Thymus (tissue), 14 donors: ENCODE measurements around the gene PSMA3. TPM values are rescaled to one million over a fixed set of nuclear protein-coding genes. Genes with fewer than 3 reads are reported as not detected.

Source experiments
- DNase-seq, 9 donors: peaks; one replicate each; pipeline ENCODE4 v3.0.0-alpha.2; 2013; ENCODE audit warnings: low spot score in 9 of 9, low read depth in 6 of 9, missing footprints in 1 of 9
- H3K27ac ChIP-seq, 2 donors: one replicate each; pipeline ENCODE4 v1.5.1; 2013; ENCODE audit warnings: control low read depth in 1 of 2, low read depth in 1 of 2, low read length in 1 of 2, mild to moderate bottlenecking in 1 of 2, moderate library complexity in 1 of 2
- H3K27me3 ChIP-seq, 2 donors: one replicate each; pipeline ENCODE4 v1.5.1; 2013; ENCODE audit warnings: low read length in 1 of 2; ENCODE audit not compliant: control insufficient read depth in 2 of 2, insufficient read depth in 1 of 2
- H3K36me3 ChIP-seq, 2 donors: one replicate each; pipeline ENCODE4 v1.5.1; 2013; ENCODE audit warnings: low read length in 1 of 2, mild to moderate bottlenecking in 1 of 2, moderate library complexity in 1 of 2; ENCODE audit not compliant: control insufficient read depth in 2 of 2, insufficient read depth in 2 of 2
- H3K4me1 ChIP-seq, 2 donors: one replicate each; pipeline ENCODE4 v1.5.1; 2013; ENCODE audit warnings: low read length in 2 of 2; ENCODE audit not compliant: control insufficient read depth in 2 of 2, insufficient read depth in 2 of 2
- H3K4me3 ChIP-seq, 2 donors: one replicate each; pipeline ENCODE4 v1.5.1; 2013; ENCODE audit warnings: low read length in 2 of 2, control low read depth in 1 of 2, mild to moderate bottlenecking in 1 of 2
- H3K9me3 ChIP-seq, 2 donors: one replicate each; pipeline ENCODE4 v1.5.1; 2013; ENCODE audit warnings: low read length in 1 of 2, mild to moderate bottlenecking in 1 of 2; ENCODE audit not compliant: control insufficient read depth in 2 of 2, insufficient read depth in 1 of 2
- WGBS: extraction: QIAGEN DNeasy Blood & Tissue Kit; methylation state at CpG from one replicate; pipeline ENCODE4 v1.1.7; 2013; 5-methylcytosine and 5-hydroxymethylcytosine counted together
- long read RNA-seq, 10 donors: transcript quantifications; one replicate each; lab custom pipeline, GENCODE V29; 2026
- polyA plus RNA-seq: library from polyadenylated mRNA; stranded (reverse); fragments of 200-250 nt; gene quantifications from one replicate; pipeline ENCODE4 v1.2.3, GENCODE V29; 2013
- total RNA-seq: library from RNA; stranded (reverse); fragments of 120-200 nt; gene quantifications from one replicate; pipeline ENCODE4 v1.2.4, GENCODE V29; 2013
- donor health status: healthy.

PSMA3 gene
- total RNA-seq (150 TPM), polyA plus RNA-seq (181 TPM)
- long read RNA-seq, donor 1, transcript PSMA3-201 (11 exons, 970 nt), result major isoform, 16 of 20 reads
- long read RNA-seq, donor 1, partial matches to known transcripts, result 0 of 20 reads
- long read RNA-seq, donor 1, other reads (novel, unspliced or antisense), result 0 of 20 reads
- long read RNA-seq, donor 2, result 0 reads
- long read RNA-seq, donor 3, transcript PSMA3-212 (3 exons, 730 nt), result minor isoform, 24 of 434 reads
- long read RNA-seq, donor 3, transcript PSMA3-201 (11 exons, 970 nt), result major isoform, 212 of 434 reads
- long read RNA-seq, donor 3, partial matches to known transcripts, result 166 of 434 reads
- long read RNA-seq, donor 3, other reads (novel, unspliced or antisense), result 28 of 434 reads
- long read RNA-seq, donor 4, transcript PSMA3-212 (3 exons, 730 nt), result minor isoform, 5 of 97 reads
- long read RNA-seq, donor 4, transcript PSMA3-201 (11 exons, 970 nt), result major isoform, 47 of 97 reads
- long read RNA-seq, donor 4, partial matches to known transcripts, result 43 of 97 reads
- long read RNA-seq, donor 4, other reads (novel, unspliced or antisense), result 0 of 97 reads
- long read RNA-seq, donor 5, transcript PSMA3-212 (3 exons, 730 nt), result minor isoform, 20 of 452 reads
- long read RNA-seq, donor 5, transcript PSMA3-201 (11 exons, 970 nt), result major isoform, 226 of 452 reads
- long read RNA-seq, donor 5, partial matches to known transcripts, result 178 of 452 reads
- long read RNA-seq, donor 5, other reads (novel, unspliced or antisense), result 23 of 452 reads
- long read RNA-seq, donor 6, transcript PSMA3-201 (11 exons, 970 nt), result major isoform, 66 of 74 reads
- long read RNA-seq, donor 6, partial matches to known transcripts, result 5 of 74 reads
- long read RNA-seq, donor 6, other reads (novel, unspliced or antisense), result 0 of 74 reads
- long read RNA-seq, donor 7, transcript PSMA3-201 (11 exons, 970 nt), result major isoform, 105 of 154 reads
- long read RNA-seq, donor 7, partial matches to known transcripts, result 36 of 154 reads
- long read RNA-seq, donor 7, other reads (novel, unspliced or antisense), result 8 of 154 reads
- long read RNA-seq, donor 8, transcript PSMA3-201 (11 exons, 970 nt), result major isoform, 29 of 47 reads
- long read RNA-seq, donor 8, partial matches to known transcripts, result 12 of 47 reads
- long read RNA-seq, donor 8, other reads (novel, unspliced or antisense), result 0 of 47 reads
- long read RNA-seq, donor 9, transcript PSMA3-201 (11 exons, 970 nt), result major isoform, 66 of 153 reads
- long read RNA-seq, donor 9, transcript PSMA3-212 (3 exons, 730 nt), result minor isoform, 6 of 153 reads
- long read RNA-seq, donor 9, partial matches to known transcripts, result 80 of 153 reads
- long read RNA-seq, donor 9, other reads (novel, unspliced or antisense), result 0 of 153 reads
- long read RNA-seq, donor 10, transcript PSMA3-201 (11 exons, 970 nt), result major isoform, 94 of 110 reads
- long read RNA-seq, donor 10, partial matches to known transcripts, result 11 of 110 reads
- long read RNA-seq, donor 10, other reads (novel, unspliced or antisense), result 0 of 110 reads

- Histone ChIP-seq H3K9me3 (no peaks in the 10 kb centered on the region), H3K4me1 (no peaks in the 10 kb centered on the region), H3K27ac (peak within 1 kb of the TSS; percentile 93 to 96), H3K27me3 (no peaks in the 10 kb centered on the region), H3K4me3 (peak within 1 kb of the TSS; percentile 57 to 67), H3K36me3 (peaks cover 4 to 6% of the 10 kb centered on the region in 2 donors)
- peak; percentile 91 to 99 (median 96) for DNase-seq
- WGBS, result under 1% methylated on average over 50 of the region's 50 CpGs
Measured at GRCh38 chr14:58244556-58245387, at the start of gene PSMA3. Gene PSMA3, plus strand, starts transcription at chr14:58244843. Its CDS starts 78 bp downstream, at chr14:58244921.

DNA sequence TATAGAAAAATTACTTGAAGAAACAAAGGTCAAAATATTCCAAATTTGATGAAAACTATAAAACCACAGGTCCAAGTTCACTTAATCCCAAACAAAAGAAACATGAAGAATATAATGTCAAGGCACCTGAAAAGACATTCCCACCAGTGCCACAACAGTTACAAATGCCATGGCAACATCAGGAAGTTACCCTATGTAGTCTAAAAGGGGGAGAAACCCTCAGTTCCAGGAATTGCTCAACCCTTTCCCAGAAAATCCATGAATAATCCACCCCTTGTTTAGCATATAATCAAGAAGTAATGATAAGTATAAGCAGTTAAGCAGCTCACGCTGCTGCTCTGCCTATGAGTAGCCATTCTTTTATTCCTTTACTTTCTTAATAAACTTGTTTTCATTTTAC, 48.4 kb upstream of the PSMA3 start:
- DNase-seq, result no peak
- peaks cover 0 to 6% of the 10 kb centered on the region in 2 donors for H3K27me3 ChIP-seq
- WGBS, result 97% methylated on average over 1 of the region's 1 CpG

DNA sequence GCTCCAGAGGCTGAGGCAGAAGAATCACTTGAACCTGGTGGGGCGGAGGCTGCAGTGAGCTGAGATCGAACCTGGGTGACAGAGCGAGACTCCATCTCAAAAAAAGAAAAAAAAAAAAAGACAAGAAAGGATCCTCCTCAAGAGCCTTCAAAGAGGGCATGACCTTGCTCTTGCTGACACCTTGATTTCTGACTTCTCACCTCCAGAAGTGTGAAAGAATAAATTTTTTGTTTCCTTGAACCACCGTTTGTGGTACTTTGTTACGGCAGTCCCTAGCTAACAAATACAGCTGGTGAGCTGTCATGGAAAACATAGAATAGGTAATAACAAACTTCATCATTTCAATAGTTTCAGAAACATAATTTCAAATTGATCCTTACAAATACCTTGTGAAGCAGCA, 46.6 kb upstream of the PSMA3 start:
- 96% methylated on average over 5 of the region's 5 CpGs for WGBS
- DNase-seq, result no peak

More for the DNA sequence above, 48.4 kb upstream of the PSMA3 start:
- Histone ChIP-seq H3K4me3 (no peak overlapping the region), H3K36me3 (no peaks in the 10 kb centered on the region), H3K27ac (no peak overlapping the region), H3K9me3 (no peaks in the 10 kb centered on the region), H3K4me1 (peaks cover 0 to 2% of the 10 kb centered on the region in 2 donors)

DNA sequence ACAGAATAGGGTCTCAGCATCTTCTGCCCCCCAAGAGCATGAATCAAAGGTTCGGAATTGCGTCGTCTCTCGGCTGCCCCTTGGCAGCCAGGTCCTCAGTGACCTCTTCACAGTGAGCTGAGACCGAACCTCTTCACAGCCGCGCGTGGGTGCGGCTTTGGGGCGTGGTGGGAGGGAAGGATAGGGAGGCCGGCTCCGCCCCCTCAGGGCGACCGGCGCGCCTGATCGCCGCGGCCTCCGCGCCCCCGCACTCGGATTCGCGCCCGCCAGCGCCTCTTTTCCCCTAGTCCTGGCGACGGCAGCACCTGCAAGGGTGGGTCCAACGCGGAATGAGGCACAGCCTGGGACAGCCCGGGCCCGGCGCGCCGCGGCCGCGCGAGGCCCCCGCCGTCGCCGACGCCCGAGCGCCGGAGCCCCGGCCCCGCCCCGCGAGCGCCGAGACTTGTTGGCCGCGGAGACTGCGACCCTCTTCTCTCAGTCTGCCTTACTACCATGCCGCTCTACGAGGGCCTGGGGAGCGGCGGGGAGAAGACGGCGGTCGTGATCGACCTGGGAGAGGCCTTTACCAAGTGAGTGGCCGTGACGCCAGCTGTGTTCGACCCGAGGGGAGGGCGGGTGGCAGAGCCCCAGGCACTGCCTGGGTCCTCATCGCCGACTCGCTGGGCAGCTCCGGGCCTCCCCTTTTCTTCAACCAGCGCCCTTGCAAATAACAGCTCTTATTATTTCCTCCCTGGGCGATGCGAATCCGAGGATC, 44.7 kb upstream of the PSMA3 start, which contains the start of gene ACTR10:
Gene ACTR10 (plus strand): TSS at position 424 of the 754 bp plus-strand sequence. CDS start 69 bp downstream, at position 493.
- H3K4me3 ChIP-seq, result peak within 1 kb of the TSS; percentile 87 to 88
- H3K27me3 ChIP-seq, result peaks cover 0 to 3% of the 10 kb centered on the region in 2 donors
- H3K9me3 ChIP-seq, result no peaks in the 10 kb centered on the region
- H3K27ac ChIP-seq, result peak within 1 kb of the TSS; percentile 84 to 98
- H3K4me1 ChIP-seq, result peaks cover 0 to 7% of the 10 kb centered on the region in 2 donors
- WGBS, result under 1% methylated on average over 78 of the region's 78 CpGs
- peaks cover 0 to 3% of the 10 kb centered on the region in 2 donors for H3K36me3 ChIP-seq
- DNase-seq, result peak; percentile 63 to 92 (median 78)

More for the DNA sequence above, 46.6 kb upstream of the PSMA3 start:
- peaks cover 0 to 6% of the 10 kb centered on the region in 2 donors for H3K27me3 ChIP-seq
- H3K4me1 ChIP-seq, result peaks cover 0 to 7% of the 10 kb centered on the region in 2 donors
- peaks cover 0 to 3% of the 10 kb centered on the region in 2 donors for H3K36me3 ChIP-seq
- no peaks in the 10 kb centered on the region for H3K9me3 ChIP-seq
- H3K27ac ChIP-seq, result no peak overlapping the region
- H3K4me3 ChIP-seq, result no peak overlapping the region

DNA sequence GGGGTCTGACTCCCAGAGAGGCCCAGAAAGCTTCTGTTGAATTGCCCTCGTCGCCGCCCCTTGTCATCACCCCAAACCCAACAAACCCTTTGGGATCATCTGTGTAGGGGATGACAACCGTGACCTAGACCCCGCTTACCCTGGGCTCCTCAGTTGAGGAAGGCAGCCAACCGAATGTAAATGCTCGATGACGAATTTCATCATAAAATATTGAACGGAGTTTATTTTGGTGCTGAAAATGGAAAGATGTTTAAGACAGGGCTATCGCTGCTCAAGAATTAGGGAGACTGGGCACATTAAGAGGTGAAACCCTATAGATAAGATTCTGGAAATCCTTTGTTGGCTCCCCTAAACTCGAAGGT, 44.2 kb upstream of the PSMA3 start:
- under 1% methylated on average over 11 of the region's 11 CpGs for WGBS
- peak overlapping the region; percentile 84 to 98 for H3K27ac ChIP-seq
- peaks cover 0 to 3% of the 10 kb centered on the region in 2 donors for H3K27me3 ChIP-seq
- H3K9me3 ChIP-seq, result no peaks in the 10 kb centered on the region
- peak in 1 of 9 donors; percentile 5 for DNase-seq
- H3K4me3 ChIP-seq, result peak overlapping the region; percentile 87 to 88
- H3K36me3 ChIP-seq, result peaks cover 0 to 3% of the 10 kb centered on the region in 2 donors
- peaks cover 0 to 7% of the 10 kb centered on the region in 2 donors for H3K4me1 ChIP-seq

DNA sequence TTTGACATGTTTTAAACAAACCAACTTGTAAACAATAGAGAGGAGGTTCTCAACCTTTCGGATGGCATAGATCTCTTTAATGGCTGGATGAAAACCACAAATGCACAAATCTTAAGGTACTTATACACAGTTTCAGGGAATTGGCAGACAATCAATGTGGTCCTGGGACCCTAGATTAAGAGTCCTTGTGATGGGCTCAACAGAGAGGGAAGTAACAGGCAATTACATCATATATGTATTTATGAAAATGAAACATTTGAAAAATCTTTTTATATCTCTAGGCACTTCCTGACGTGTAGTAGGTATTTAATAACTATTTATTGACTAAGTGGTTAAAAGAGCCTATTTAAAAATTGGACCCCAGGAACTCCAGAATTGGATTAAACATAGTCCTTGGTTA, 43.8 kb upstream of the PSMA3 start:
- WGBS, result 7% methylated on average over 2 of the region's 2 CpGs
- H3K27me3 ChIP-seq, result peaks cover 0 to 3% of the 10 kb centered on the region in 2 donors
- peak in 1 of 9 donors; percentile 2 for DNase-seq
- peak overlapping the region; percentile 87 to 88 for H3K4me3 ChIP-seq
- no peaks in the 10 kb centered on the region for H3K9me3 ChIP-seq
- H3K4me1 ChIP-seq, result peaks cover 0 to 7% of the 10 kb centered on the region in 2 donors
- peaks cover 0 to 3% of the 10 kb centered on the region in 2 donors for H3K36me3 ChIP-seq
- H3K27ac ChIP-seq, result no peak overlapping the region

GRCh38 chr14:58213176-58213575, 31.5 kb upstream of the PSMA3 start:
- H3K4me3 ChIP-seq, result no peak overlapping the region
- no peak overlapping the region for H3K27ac ChIP-seq
- H3K27me3 ChIP-seq, result no peaks in the 10 kb centered on the region
- peaks cover 15 to 26% of the 10 kb centered on the region in 2 donors for H3K36me3 ChIP-seq
- DNase-seq, result no peak
- H3K4me1 ChIP-seq, result no peaks in the 10 kb centered on the region
- no peaks in the 10 kb centered on the region for H3K9me3 ChIP-seq
